ENCODE data around the gene ATP13A2.
A peak's percentile ranks its signal among the peaks of the same experiment; 100 is the strongest.

Gene ATP13A2

GRCh38 chr1:17040135-17040534 lies 28.4 kb upstream of the ATP13A2 start:
- no peaks in the 10 kb centered on the region for H3K27me3 ChIP-seq (ENCODE audit: control insufficient read depth in 1 of 2, insufficient read depth in 1 of 2, low read length in 2 of 2)
- 100% methylated on average over 1 of the region's 1 CpG for WGBS
- H3K27ac ChIP-seq (ENCODE audit: low read length, poor library complexity, severe bottlenecking) = no peak overlapping the region
- H3K9ac ChIP-seq (ENCODE audit: low read length) = no peak overlapping the region
- no peak overlapping the region for H4K8ac ChIP-seq (ENCODE audit: low read length)
- no peak overlapping the region for H2BK120ac ChIP-seq (ENCODE audit: low read depth, low read length)
- peaks cover under 1% of the 10 kb centered on the region for H3K4me1 ChIP-seq (ENCODE audit: control insufficient read depth, insufficient read depth, low read depth, low read length)
- H2AFZ ChIP-seq (ENCODE audit: low read depth, low read length) = no peak overlapping the region
- no peak overlapping the region for H3K4ac ChIP-seq (ENCODE audit: low read depth in 1 of 2, low read length in 2 of 2)
- no peak overlapping the region for H2AK5ac ChIP-seq (ENCODE audit: low read length, severe bottlenecking)
- no peak overlapping the region for H4K91ac ChIP-seq (ENCODE audit: low read length)
- no peak overlapping the region for H3K4me3 ChIP-seq (ENCODE audit: insufficient read depth in 1 of 2, low read depth in 1 of 2, low read length in 2 of 2)
- no peak overlapping the region for H3K14ac ChIP-seq (ENCODE audit: low read length in 2 of 2)
- no peak overlapping the region for H2BK15ac ChIP-seq (ENCODE audit: low read depth, poor library complexity, severe bottlenecking)
- H3K4me2 ChIP-seq (ENCODE audit: low read length, poor library complexity, severe bottlenecking) = no peak overlapping the region
- H3K36me3 ChIP-seq (ENCODE audit: control insufficient read depth in 1 of 2, insufficient read depth in 2 of 2, low read depth in 1 of 2, low read length in 2 of 2) = peaks cover 35 to 78% of the 10 kb centered on the region in 2 experiments
- no peak overlapping the region for H2BK5ac ChIP-seq (ENCODE audit: low read depth, low read length, poor library complexity, severe bottlenecking)
- no peaks in the 10 kb centered on the region for H3K9me3 ChIP-seq (ENCODE audit: control insufficient read depth, low read length)
- H2BK12ac ChIP-seq (ENCODE audit: low read length in 2 of 2) = no peak overlapping the region
- peaks cover 23% of the 10 kb centered on the region for H3K79me1 ChIP-seq (replicated peaks; ENCODE audit: low read length, poor library complexity, severe bottlenecking)
- no peak overlapping the region for H3K23ac ChIP-seq (ENCODE audit: low read length in 2 of 2)
- no peak for DNase-seq
- H3K18ac ChIP-seq (ENCODE audit: low read depth in 1 of 2, low read length in 2 of 2) = no peak overlapping the region

DNA sequence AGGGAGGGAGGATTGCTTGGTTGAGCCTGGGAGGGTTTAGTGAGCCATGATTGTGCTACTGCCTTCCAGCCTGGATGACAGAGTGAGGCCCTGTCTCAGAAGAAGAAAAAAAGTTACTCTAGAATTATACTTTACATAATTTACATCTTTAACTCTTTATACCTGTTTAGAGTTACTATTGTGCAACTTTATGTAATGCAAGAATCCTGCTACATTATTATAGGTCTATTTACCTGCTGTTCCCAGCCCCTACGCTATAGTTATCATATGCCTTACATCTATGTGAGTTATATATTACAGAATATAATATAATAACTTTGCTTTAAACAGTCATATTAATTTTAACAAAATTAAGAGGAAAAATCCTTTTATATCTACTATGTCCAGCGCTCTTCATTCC lies 27.8 kb upstream of the ATP13A2 start:
- WGBS = 88% methylated on average over 1 of the region's 2 CpGs
- peak overlapping the region in 1 of 2 experiments; percentile 80 for H3K23ac ChIP-seq (ENCODE audit: low read length in 2 of 2)
- no peak overlapping the region for H3K27ac ChIP-seq (ENCODE audit: low read length, poor library complexity, severe bottlenecking)
- H2BK5ac ChIP-seq (ENCODE audit: low read depth, low read length, poor library complexity, severe bottlenecking) = no peak overlapping the region
- H2BK120ac ChIP-seq (ENCODE audit: low read depth, low read length) = no peak overlapping the region
- no peak overlapping the region for H2AK5ac ChIP-seq (ENCODE audit: low read length, severe bottlenecking)
- H3K79me1 ChIP-seq (replicated peaks; ENCODE audit: low read length, poor library complexity, severe bottlenecking) = peaks cover 19% of the 10 kb centered on the region
- no peak overlapping the region for H3K4ac ChIP-seq (ENCODE audit: low read depth in 1 of 2, low read length in 2 of 2)
- H3K18ac ChIP-seq (ENCODE audit: low read depth in 1 of 2, low read length in 2 of 2) = no peak overlapping the region
- no peak overlapping the region for H3K4me3 ChIP-seq (ENCODE audit: insufficient read depth in 1 of 2, low read depth in 1 of 2, low read length in 2 of 2)
- no peak overlapping the region for H4K8ac ChIP-seq (ENCODE audit: low read length)
- H2BK12ac ChIP-seq (ENCODE audit: low read length in 2 of 2) = no peak overlapping the region
- H3K9ac ChIP-seq (ENCODE audit: low read length) = no peak overlapping the region
- H3K27me3 ChIP-seq (ENCODE audit: control insufficient read depth in 1 of 2, insufficient read depth in 1 of 2, low read length in 2 of 2) = no peaks in the 10 kb centered on the region
- H3K14ac ChIP-seq (ENCODE audit: low read length in 2 of 2) = no peak overlapping the region
- peaks cover 35 to 78% of the 10 kb centered on the region in 2 experiments for H3K36me3 ChIP-seq (ENCODE audit: control insufficient read depth in 1 of 2, insufficient read depth in 2 of 2, low read depth in 1 of 2, low read length in 2 of 2)
- H4K91ac ChIP-seq (ENCODE audit: low read length) = no peak overlapping the region
- no peak for DNase-seq
- no peak overlapping the region for H2BK15ac ChIP-seq (ENCODE audit: low read depth, poor library complexity, severe bottlenecking)
- no peak overlapping the region for H3K4me2 ChIP-seq (ENCODE audit: low read length, poor library complexity, severe bottlenecking)
- no peak overlapping the region for H2AFZ ChIP-seq (ENCODE audit: low read depth, low read length)
- H3K4me1 ChIP-seq (ENCODE audit: control insufficient read depth, insufficient read depth, low read depth, low read length) = no peaks in the 10 kb centered on the region
- H3K9me3 ChIP-seq (ENCODE audit: control insufficient read depth, low read length) = no peaks in the 10 kb centered on the region

- Histone ChIP-seq H2BK12ac (ENCODE audit: low read length in 2 of 2) (no peak overlapping the region), H3K4me1 (ENCODE audit: control insufficient read depth, insufficient read depth, low read depth, low read length) (no peaks in the 10 kb centered on the region), H3K23ac (ENCODE audit: low read length in 2 of 2) (no peak overlapping the region), H3K14ac (ENCODE audit: low read length in 2 of 2) (no peak overlapping the region), H2AFZ (ENCODE audit: low read depth, low read length) (no peak overlapping the region), H3K4ac (ENCODE audit: low read depth in 1 of 2, low read length in 2 of 2) (no peak overlapping the region), H4K8ac (ENCODE audit: low read length) (no peak overlapping the region), H3K18ac (ENCODE audit: low read depth in 1 of 2, low read length in 2 of 2) (no peak overlapping the region), H2BK15ac (ENCODE audit: low read depth, poor library complexity, severe bottlenecking) (no peak overlapping the region), H3K9ac (ENCODE audit: low read length) (no peak overlapping the region), H2BK120ac (ENCODE audit: low read depth, low read length) (no peak overlapping the region), H4K91ac (ENCODE audit: low read length) (no peak overlapping the region), H3K27me3 (ENCODE audit: control insufficient read depth in 1 of 2, insufficient read depth in 1 of 2, low read length in 2 of 2) (no peaks in the 10 kb centered on the region), H3K4me3 (ENCODE audit: insufficient read depth in 1 of 2, low read depth in 1 of 2, low read length in 2 of 2) (no peak overlapping the region), H3K4me2 (ENCODE audit: low read length, poor library complexity, severe bottlenecking) (no peak overlapping the region), H2BK5ac (ENCODE audit: low read depth, low read length, poor library complexity, severe bottlenecking) (no peak overlapping the region), H3K36me3 (ENCODE audit: control insufficient read depth in 1 of 2, insufficient read depth in 2 of 2, low read depth in 1 of 2, low read length in 2 of 2) (peaks cover 37 to 65% of the 10 kb centered on the region in 2 experiments), H2AK5ac (ENCODE audit: low read length, severe bottlenecking) (no peak overlapping the region), H3K79me1 (replicated peaks; ENCODE audit: low read length, poor library complexity, severe bottlenecking) (peaks cover 21% of the 10 kb centered on the region), H3K9me3 (ENCODE audit: control insufficient read depth, low read length) (no peaks in the 10 kb centered on the region), H3K27ac (ENCODE audit: low read length, poor library complexity, severe bottlenecking) (no peak overlapping the region)
- WGBS = 100% methylated on average over 3 of the region's 4 CpGs
- DNase-seq = no peak
Measured at GRCh38 chr1:17033481-17033880, 21.8 kb upstream of the ATP13A2 start.

DNA sequence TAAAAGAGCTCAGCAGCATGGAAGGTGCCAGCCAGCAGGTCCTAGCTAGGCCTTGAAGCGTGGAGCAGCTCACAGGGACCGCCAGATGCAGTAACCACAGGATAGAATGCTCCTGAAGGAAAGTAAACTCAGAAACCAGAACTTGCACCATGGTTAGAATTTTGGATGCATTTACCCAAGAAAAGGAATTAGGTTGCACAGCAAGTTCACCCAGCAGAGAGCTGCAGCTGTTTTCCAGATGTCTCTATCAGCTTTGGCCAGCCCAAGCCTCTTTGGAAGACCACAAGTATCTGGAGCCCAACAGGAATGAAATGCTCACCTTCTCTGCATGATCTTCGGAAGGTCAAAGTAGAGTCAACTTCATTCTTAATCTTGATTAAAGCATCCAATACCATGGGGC lies 21.0 kb upstream of the ATP13A2 start:
- no peak overlapping the region for H3K18ac ChIP-seq (ENCODE audit: low read depth in 1 of 2, low read length in 2 of 2)
- 98% methylated on average over 3 of the region's 3 CpGs for WGBS
- H2AK5ac ChIP-seq (ENCODE audit: low read length, severe bottlenecking) = no peak overlapping the region
- H3K4me1 ChIP-seq (ENCODE audit: control insufficient read depth, insufficient read depth, low read depth, low read length) = no peaks in the 10 kb centered on the region
- H2BK15ac ChIP-seq (ENCODE audit: low read depth, poor library complexity, severe bottlenecking) = no peak overlapping the region
- no peak overlapping the region for H4K91ac ChIP-seq (ENCODE audit: low read length)
- H3K23ac ChIP-seq (ENCODE audit: low read length in 2 of 2) = no peak overlapping the region
- H3K27ac ChIP-seq (ENCODE audit: low read length, poor library complexity, severe bottlenecking) = no peak overlapping the region
- H3K9ac ChIP-seq (ENCODE audit: low read length) = no peak overlapping the region
- H3K36me3 ChIP-seq (ENCODE audit: control insufficient read depth in 1 of 2, insufficient read depth in 2 of 2, low read depth in 1 of 2, low read length in 2 of 2) = peaks cover 35 to 67% of the 10 kb centered on the region in 2 experiments
- no peak overlapping the region for H3K14ac ChIP-seq (ENCODE audit: low read length in 2 of 2)
- H4K8ac ChIP-seq (ENCODE audit: low read length) = no peak overlapping the region
- no peak for DNase-seq
- no peak overlapping the region for H2BK12ac ChIP-seq (ENCODE audit: low read length in 2 of 2)
- H3K9me3 ChIP-seq (ENCODE audit: control insufficient read depth, low read length) = no peaks in the 10 kb centered on the region
- H3K4me2 ChIP-seq (ENCODE audit: low read length, poor library complexity, severe bottlenecking) = no peak overlapping the region
- H2BK120ac ChIP-seq (ENCODE audit: low read depth, low read length) = no peak overlapping the region
- H3K79me1 ChIP-seq (replicated peaks; ENCODE audit: low read length, poor library complexity, severe bottlenecking) = peaks cover 21% of the 10 kb centered on the region
- H3K4ac ChIP-seq (ENCODE audit: low read depth in 1 of 2, low read length in 2 of 2) = no peak overlapping the region
- H2BK5ac ChIP-seq (ENCODE audit: low read depth, low read length, poor library complexity, severe bottlenecking) = no peak overlapping the region
- H2AFZ ChIP-seq (ENCODE audit: low read depth, low read length) = no peak overlapping the region
- no peak overlapping the region for H3K4me3 ChIP-seq (ENCODE audit: insufficient read depth in 1 of 2, low read depth in 1 of 2, low read length in 2 of 2)
- no peaks in the 10 kb centered on the region for H3K27me3 ChIP-seq (ENCODE audit: control insufficient read depth in 1 of 2, insufficient read depth in 1 of 2, low read length in 2 of 2)

Data from mesenchymal stem cell (in vitro differentiated cells and primary cell).